ENCODE data around the gene SALL1.

GRCh38 chr16:51172368-51172767 is 21.3 kb upstream of the SALL1 start:
- TF ChIP-seq, protein P1, sequence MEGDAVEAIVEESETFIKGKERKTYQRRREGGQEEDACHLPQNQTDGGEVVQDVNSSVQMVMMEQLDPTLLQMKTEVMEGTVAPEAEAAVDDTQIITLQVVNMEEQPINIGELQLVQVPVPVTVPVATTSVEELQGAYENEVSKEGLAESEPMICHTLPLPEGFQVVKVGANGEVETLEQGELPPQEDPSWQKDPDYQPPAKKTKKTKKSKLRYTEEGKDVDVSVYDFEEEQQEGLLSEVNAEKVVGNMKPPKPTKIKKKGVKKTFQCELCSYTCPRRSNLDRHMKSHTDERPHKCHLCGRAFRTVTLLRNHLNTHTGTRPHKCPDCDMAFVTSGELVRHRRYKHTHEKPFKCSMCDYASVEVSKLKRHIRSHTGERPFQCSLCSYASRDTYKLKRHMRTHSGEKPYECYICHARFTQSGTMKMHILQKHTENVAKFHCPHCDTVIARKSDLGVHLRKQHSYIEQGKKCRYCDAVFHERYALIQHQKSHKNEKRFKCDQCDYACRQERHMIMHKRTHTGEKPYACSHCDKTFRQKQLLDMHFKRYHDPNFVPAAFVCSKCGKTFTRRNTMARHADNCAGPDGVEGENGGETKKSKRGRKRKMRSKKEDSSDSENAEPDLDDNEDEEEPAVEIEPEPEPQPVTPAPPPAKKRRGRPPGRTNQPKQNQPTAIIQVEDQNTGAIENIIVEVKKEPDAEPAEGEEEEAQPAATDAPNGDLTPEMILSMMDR (IDR thresholded peaks at IDR 0.05), result no peak
- TF ChIP-seq POLR2A (IDR thresholded peaks at IDR 0.05), result no peak
